Body of pancreas (tissue), 4 donors: ENCODE data around the gene CHN1.

ENCODE experiments used
- POLR2A ChIP-seq, 3 donors: fragments of 450-650 bp; IDR thresholded peaks; one replicate each; pipeline ENCODE4 v1.6.1; 2016; ENCODE audit warnings: antibody characterized with exemption in 3 of 3, mild to moderate bottlenecking in 2 of 3
- TF ChIP-seq, protein P1 (sequence below), 7 experiments: fragments of 450-650 bp in 4 of 7; fragments of 200-600 bp in 3 of 7; sonication (generic) in 3 of 7; IDR thresholded peaks; one replicate each; pipeline ENCODE4 v1.5.1; 2016 to 2019; ENCODE audit warnings: antibody characterized with exemption in 7 of 7

DNA sequence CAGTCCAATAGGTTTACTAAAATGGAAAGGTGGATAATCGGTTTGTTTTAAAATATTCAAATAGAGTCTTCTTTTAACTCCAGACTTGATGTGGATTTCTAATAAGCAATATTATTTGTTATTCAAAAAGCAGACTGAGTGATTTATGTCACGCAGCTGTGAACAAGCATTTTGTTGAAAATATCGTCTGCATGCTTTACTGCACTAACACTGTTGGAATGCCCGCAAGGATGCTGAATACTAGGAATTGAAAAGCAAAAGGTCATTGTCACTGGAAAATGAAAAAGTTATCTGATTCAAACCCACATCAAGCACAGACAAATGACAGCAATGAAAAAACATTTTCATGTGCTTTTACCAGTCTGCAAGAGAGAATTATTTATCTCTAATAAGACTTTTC, 31.1 kb downstream of the CHN1 start:
- TF ChIP-seq, protein P1, sequence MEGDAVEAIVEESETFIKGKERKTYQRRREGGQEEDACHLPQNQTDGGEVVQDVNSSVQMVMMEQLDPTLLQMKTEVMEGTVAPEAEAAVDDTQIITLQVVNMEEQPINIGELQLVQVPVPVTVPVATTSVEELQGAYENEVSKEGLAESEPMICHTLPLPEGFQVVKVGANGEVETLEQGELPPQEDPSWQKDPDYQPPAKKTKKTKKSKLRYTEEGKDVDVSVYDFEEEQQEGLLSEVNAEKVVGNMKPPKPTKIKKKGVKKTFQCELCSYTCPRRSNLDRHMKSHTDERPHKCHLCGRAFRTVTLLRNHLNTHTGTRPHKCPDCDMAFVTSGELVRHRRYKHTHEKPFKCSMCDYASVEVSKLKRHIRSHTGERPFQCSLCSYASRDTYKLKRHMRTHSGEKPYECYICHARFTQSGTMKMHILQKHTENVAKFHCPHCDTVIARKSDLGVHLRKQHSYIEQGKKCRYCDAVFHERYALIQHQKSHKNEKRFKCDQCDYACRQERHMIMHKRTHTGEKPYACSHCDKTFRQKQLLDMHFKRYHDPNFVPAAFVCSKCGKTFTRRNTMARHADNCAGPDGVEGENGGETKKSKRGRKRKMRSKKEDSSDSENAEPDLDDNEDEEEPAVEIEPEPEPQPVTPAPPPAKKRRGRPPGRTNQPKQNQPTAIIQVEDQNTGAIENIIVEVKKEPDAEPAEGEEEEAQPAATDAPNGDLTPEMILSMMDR (IDR thresholded peaks at IDR 0.05), result no peak
- TF ChIP-seq POLR2A (IDR thresholded peaks at IDR 0.05), result no peak
